ENCODE results near the gene PRKAG2. TPM values are rescaled to one million over a fixed set of nuclear protein-coding genes. Genes with fewer than 3 reads are reported as not detected.

Gene PRKAG2
- polyA plus RNA-seq, 1 of the 3 experiments (the other 2 are of a cell fraction), result 51.6 TPM

GRCh38 chr7:151905353-151905752 lies 28.4 kb upstream of the PRKAG2 start (continued):
- no peak for TF ChIP-seq TEAD4 (IDR thresholded peaks at IDR 0.05; ENCODE audit: borderline replicate concordance, insufficient read depth)
- no peak for TF ChIP-seq RXRA (IDR thresholded peaks at IDR 0.05; ENCODE audit: borderline replicate concordance, low read depth)
- TF ChIP-seq GABPA (IDR thresholded peaks at IDR 0.05; ENCODE audit: low read depth), result no peak
- no peak for TF ChIP-seq RAD21 (IDR thresholded peaks at IDR 0.05; ENCODE audit: low read length)
- TF ChIP-seq USF2 (IDR thresholded peaks at IDR 0.05; ENCODE audit: borderline replicate concordance, low read depth, low read length), result no peak
- no peak for TF ChIP-seq RFX5 (IDR thresholded peaks at IDR 0.05; ENCODE audit: low read length)
- TF ChIP-seq EZH2phosphoT487 (IDR thresholded peaks at IDR 0.05; ENCODE audit: borderline replicate concordance, low read depth), result no peak

GRCh38 chr7:151904270-151904669 lies 27.4 kb upstream of the PRKAG2 start:
- WGBS (ENCODE audit: low lambda C conversion rate), result 64% methylated on average over 7 of the region's 7 CpGs
- Histone ChIP-seq H3K79me2 (ENCODE audit: insufficient read depth) (no peaks in the 10 kb centered on the region), H3K9me2 (no peaks in the 10 kb centered on the region), H3K9me3 (0 out of 2 replicates have a peak, but pooled peaks cover 5% of the 10 kb centered on the region), H3F3A (replicated peaks; ENCODE audit: insufficient read depth) (no peaks in the 10 kb centered on the region), H3K27ac (ENCODE audit: low read depth in 2 of 2, low read length in 1 of 2) (no peak overlapping the region), H3K4me3 (ENCODE audit: low read depth in 2 of 2, low read length in 1 of 2) (no peak overlapping the region), H3K9ac (no peak overlapping the region), H4K20me1 (ENCODE audit: insufficient read depth) (no peaks in the 10 kb centered on the region), H3K4me1 (ENCODE audit: control insufficient read depth in 1 of 2, insufficient read depth in 2 of 2, low read depth in 1 of 2, low read length in 1 of 2) (peaks cover 0 to 3% of the 10 kb centered on the region in 2 experiments; a peak in 1 of 4 replicates), H3K4me2 (no peak overlapping the region), H3K27me3 (ENCODE audit: insufficient read depth) (peaks cover 27% of the 10 kb centered on the region; the same call in 1 of the 2 replicates), H2AFZ (ENCODE audit: low read depth) (no peak overlapping the region), H3K36me3 (replicated peaks in 1 of 2; ENCODE audit: control insufficient read depth in 1 of 2, insufficient read depth in 2 of 2, low read length in 1 of 2) (no peaks in the 10 kb centered on the region)
- ChIA-PET POLR2A (no interaction called here), CTCF (interaction anchor here (1.1 to 2.2 kb wide), 2 partner anchors 28 to 121 kb away, joined by 3 to 7 read pairs; no protein-coding TSS in a partner anchor)
- DNase-seq, result no peak
- no peak for TF ChIP-seq FOXJ3 (CRISPR knock-in tag; IDR thresholded peaks at IDR 0.05)
- TF ChIP-seq SIN3A (IDR thresholded peaks at IDR 0.05; ENCODE audit: borderline replicate concordance, low read depth, low read length), result no peak
- no peak for TF ChIP-seq NRF1 (IDR thresholded peaks at IDR 0.05; ENCODE audit: low read depth, low read length)
- no peak for TF ChIP-seq REST (IDR thresholded peaks at IDR 0.05; ENCODE audit: low read depth, low read length)
- TF ChIP-seq EP300 (IDR thresholded peaks at IDR 0.05; ENCODE audit: borderline replicate concordance in 1 of 2, low read depth in 1 of 2, low read length in 1 of 2), result no peak
- no peak for TF ChIP-seq TEAD4 (IDR thresholded peaks at IDR 0.05; ENCODE audit: borderline replicate concordance, insufficient read depth)
- no peak for TF ChIP-seq MAX (IDR thresholded peaks at IDR 0.05; ENCODE audit: low read depth)
